Measurements from ENCODE around the gene EIF3I.

Gene EIF3I

GRCh38 chr1:32220746-32221580, 1.2 kb upstream of the EIF3I start:
- Mint-ChIP-seq H3K36me3 (ENCODE audit: low read depth) (peaks cover 32% of the 10 kb centered on the region), H3K4me1 (peaks cover 48% of the 10 kb centered on the region), H3K9me3 (no peaks in the 10 kb centered on the region), H3K27ac (peak overlapping the region; percentile 95), H3K4me3 (peak overlapping the region; percentile 96), H3K27me3 (ENCODE audit: low read depth, poor library complexity) (no peaks in the 10 kb centered on the region)
- TF ChIP-seq, protein P1, sequence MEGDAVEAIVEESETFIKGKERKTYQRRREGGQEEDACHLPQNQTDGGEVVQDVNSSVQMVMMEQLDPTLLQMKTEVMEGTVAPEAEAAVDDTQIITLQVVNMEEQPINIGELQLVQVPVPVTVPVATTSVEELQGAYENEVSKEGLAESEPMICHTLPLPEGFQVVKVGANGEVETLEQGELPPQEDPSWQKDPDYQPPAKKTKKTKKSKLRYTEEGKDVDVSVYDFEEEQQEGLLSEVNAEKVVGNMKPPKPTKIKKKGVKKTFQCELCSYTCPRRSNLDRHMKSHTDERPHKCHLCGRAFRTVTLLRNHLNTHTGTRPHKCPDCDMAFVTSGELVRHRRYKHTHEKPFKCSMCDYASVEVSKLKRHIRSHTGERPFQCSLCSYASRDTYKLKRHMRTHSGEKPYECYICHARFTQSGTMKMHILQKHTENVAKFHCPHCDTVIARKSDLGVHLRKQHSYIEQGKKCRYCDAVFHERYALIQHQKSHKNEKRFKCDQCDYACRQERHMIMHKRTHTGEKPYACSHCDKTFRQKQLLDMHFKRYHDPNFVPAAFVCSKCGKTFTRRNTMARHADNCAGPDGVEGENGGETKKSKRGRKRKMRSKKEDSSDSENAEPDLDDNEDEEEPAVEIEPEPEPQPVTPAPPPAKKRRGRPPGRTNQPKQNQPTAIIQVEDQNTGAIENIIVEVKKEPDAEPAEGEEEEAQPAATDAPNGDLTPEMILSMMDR (IDR thresholded peaks at IDR 0.05): no peak
- no peak for DNase-seq

DNA sequence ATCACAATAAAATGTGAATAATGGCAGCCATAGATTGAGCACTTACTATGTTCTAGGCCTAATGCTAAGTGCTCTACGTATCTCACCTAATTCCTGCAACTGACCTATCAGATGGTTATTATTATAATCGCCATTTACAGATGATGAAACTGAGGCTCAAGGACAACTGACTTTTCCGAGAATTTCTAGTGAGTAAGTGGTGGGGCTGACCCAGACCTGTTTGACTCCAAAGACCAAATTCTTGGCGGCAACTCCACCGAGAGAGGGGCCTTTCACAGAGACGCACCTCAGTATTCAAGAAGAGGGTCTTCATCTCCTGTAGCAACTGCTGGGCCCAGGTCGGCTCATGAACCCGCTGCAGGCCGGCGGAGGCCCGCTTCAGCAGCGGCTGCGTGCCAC, 627 bp upstream of the EIF3I start:
- H3K36me3 Mint-ChIP-seq (ENCODE audit: low read depth): peaks cover 38% of the 10 kb centered on the region
- peaks cover 48% of the 10 kb centered on the region for H3K4me1 Mint-ChIP-seq
- TF ChIP-seq, protein P1 (IDR thresholded peaks at IDR 0.05): no peak
- peak overlapping the region; percentile 95 for H3K27ac Mint-ChIP-seq
- no peak for DNase-seq
- H3K4me3 Mint-ChIP-seq: peak overlapping the region; percentile 96
- no peaks in the 10 kb centered on the region for H3K27me3 Mint-ChIP-seq (ENCODE audit: low read depth, poor library complexity)
- no peaks in the 10 kb centered on the region for H3K9me3 Mint-ChIP-seq

DNA sequence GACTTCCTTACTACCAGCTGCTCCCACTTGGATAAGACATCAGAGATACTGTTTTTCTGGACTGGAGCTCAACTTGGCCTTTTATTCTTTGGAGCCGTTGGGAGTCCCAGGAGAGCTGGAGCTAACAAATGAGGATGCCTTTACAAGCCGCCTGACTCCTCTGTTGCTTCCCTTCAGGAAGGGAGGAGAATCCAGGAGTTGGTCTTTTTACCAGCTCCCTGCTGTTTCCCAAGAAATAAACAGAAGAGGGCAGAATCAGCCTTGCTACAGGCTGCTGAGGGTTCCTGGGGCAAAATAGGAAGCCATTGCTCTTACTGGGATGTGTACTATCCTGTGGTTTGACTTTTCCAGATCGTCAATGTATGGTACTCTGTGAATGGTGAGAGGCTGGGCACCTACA, 1.5 kb downstream of the EIF3I start:
- H3K4me1 Mint-ChIP-seq: peaks cover 48% of the 10 kb centered on the region
- DNase-seq: no peak
- H3K9me3 Mint-ChIP-seq: no peaks in the 10 kb centered on the region
- peak overlapping the region; percentile 54 for H3K27ac Mint-ChIP-seq
- H3K36me3 Mint-ChIP-seq (ENCODE audit: low read depth): peaks cover 45% of the 10 kb centered on the region
- H3K4me3 Mint-ChIP-seq: peak overlapping the region; percentile 96
- H3K27me3 Mint-ChIP-seq (ENCODE audit: low read depth, poor library complexity): no peaks in the 10 kb centered on the region
- TF ChIP-seq, protein P1 (IDR thresholded peaks at IDR 0.05): no peak

DNA sequence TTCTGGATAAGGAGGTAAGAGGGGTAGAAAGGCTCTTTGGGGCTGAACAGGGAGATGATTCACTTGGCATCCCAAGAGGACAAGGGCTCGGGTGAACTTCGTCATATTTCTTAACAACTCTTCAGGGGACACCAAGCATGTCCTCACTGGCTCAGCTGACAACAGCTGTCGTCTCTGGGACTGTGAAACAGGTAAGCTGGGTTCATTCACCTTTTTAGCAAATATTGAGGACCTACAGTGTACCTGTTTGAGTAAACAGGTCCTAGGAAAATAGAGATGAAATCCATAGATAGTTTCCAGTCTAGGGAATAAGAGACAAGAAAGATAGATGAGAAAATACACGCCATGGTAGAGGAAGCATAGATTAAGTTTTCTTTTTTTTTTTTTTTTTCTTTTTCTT, 2.1 kb downstream of the EIF3I start:
- Mint-ChIP-seq H3K4me3 (peak overlapping the region; percentile 72), H3K27ac (peak overlapping the region; percentile 54), H3K27me3 (ENCODE audit: low read depth, poor library complexity) (no peaks in the 10 kb centered on the region), H3K36me3 (ENCODE audit: low read depth) (peaks cover 49% of the 10 kb centered on the region), H3K9me3 (no peaks in the 10 kb centered on the region), H3K4me1 (peaks cover 48% of the 10 kb centered on the region)
- TF ChIP-seq, protein P1 (IDR thresholded peaks at IDR 0.05): no peak
- DNase-seq: no peak

DNA sequence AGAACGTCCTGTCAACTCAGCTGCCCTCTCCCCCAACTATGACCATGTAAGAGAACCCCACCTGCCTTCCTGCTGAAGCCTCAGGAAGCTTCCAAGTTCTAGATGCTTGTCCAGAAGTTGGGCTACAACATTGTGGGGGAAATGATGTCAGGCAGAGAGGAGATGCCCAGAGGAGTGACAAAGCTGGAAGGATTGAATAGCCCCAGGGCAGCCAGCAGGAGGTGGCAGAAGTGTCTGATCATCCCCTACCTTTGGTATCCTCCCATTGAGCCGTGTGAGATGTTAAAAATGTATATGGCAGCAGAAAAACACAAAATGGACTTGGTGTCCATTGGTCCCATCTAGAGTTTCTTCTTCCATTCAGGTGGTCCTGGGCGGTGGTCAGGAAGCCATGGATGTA, 6.6 kb downstream of the EIF3I start:
- Mint-ChIP-seq H3K27ac (peak overlapping the region; percentile 88), H3K27me3 (ENCODE audit: low read depth, poor library complexity) (no peaks in the 10 kb centered on the region)
- TF ChIP-seq, protein P1 (IDR thresholded peaks at IDR 0.05): no peak

More for the DNA sequence above, 6.6 kb downstream of the EIF3I start:
- no peaks in the 10 kb centered on the region for H3K9me3 Mint-ChIP-seq
- H3K4me1 Mint-ChIP-seq: peaks cover 6% of the 10 kb centered on the region
- H3K36me3 Mint-ChIP-seq (ENCODE audit: low read depth): peaks cover 44% of the 10 kb centered on the region
- no peak overlapping the region for H3K4me3 Mint-ChIP-seq
- DNase-seq: no peak

All from nephron progenitor cell (in vitro differentiated cells).